ENCODE data around the gene EP400. TPM values are rescaled to one million over a fixed set of nuclear protein-coding genes. Genes with fewer than 3 reads are reported as not detected.
A peak's percentile ranks its signal among the peaks of the same experiment; 100 is the strongest.
"Not testable (repeated sequence)": the region's sequence is repeated elsewhere in the genome, so short reads cannot be mapped to it uniquely, and the experiment has no call there.

The EP400 gene
- polyA plus RNA-seq, 3 donors: 6.1 to 14.3 (median 11.0) TPM

DNA sequence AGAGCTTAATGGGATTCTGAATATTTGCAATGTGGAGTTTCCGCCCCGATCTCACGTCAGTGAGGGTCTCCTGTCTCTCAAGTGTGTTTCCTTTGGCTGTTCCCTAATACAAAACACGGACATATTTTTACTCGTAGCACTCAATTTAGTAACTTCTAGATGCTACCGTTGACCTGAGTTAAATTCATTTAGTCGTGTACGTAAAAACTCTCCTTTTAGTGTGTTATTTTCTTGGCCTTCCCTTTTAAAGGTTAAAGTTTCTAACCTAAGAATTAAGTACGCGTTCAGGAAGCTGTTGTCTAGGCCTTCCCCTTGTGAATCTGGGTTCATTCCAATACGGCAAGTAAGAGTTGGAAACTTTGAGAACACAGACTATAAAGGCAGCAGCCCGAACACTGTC, 130.0 kb downstream of the EP400 start:
- 71 to 87% (median 73%) methylated on average over 12 of the region's 12 CpGs for WGBS, 3 donors
- no peak overlapping the region for H3K27ac ChIP-seq (ENCODE audit: low read depth, low read length)

DNA sequence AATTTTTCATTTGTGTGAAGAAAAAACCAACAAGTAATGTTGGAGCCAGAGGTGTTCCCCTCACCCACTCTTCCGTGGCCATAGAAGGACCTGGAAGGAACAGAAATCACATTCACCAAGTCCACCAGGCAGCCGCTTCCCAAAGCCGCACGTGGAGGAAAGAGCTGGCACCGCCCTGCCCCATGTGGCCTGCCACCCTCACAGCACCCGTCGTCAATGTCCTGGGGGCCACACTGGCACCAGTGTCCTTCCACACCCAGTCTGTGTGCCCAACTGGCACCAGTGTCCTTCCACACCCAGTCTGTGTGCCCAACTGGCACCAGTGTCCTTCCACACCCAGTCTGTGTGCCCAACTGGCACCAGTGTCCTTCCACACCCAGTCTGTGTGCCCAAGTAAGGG, 130.8 kb downstream of the EP400 start:
- H3K27ac ChIP-seq (ENCODE audit: low read depth, low read length): not testable (repeated sequence)

DNA sequence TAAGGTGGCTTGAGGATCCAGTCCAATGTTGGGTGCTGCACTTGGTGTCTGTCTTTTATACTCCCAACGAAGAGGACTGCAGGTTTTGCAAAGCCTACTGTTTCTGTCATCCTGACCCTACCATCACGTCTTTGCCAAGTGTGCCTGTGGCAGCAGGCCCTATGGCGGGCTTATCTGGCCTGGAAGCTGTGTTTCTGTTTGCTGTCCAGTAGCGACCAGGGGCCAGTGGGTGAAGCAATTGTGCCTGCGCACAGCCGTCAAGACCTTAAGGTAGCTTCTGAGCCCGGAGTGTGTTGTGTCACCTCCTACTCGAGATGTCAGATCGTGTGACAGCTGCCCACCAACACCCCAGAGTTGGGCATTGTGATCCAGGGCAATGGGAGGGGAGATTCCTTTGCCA, 131.7 kb downstream of the EP400 start:
- WGBS, 3 donors: 83 to 90% (median 85%) methylated on average over 9 of the region's 9 CpGs

More for the DNA sequence above, 130.8 kb downstream of the EP400 start:
- WGBS, 3 donors: 71 to 91% (median 79%) methylated on average over 7 of the region's 7 CpGs

DNA sequence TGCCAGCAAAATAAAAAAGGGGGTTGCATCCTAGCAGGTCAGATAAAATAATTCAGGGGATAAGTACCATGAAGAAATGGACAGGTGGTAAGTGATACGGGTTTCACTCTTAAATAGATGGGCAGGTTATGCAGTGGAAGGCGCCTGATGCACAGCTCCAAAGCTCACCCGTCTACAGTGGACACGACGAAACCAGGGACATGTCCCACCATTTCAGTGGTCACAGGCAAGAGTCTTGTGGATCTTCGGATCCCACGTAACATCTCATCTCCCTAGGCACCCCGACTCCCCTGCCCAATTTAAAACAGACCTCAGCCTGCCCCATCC, 133.8 kb downstream of the EP400 start:
- H3K27ac ChIP-seq (ENCODE audit: low read depth, low read length): no peak overlapping the region
- 5 to 13% (median 9%) methylated on average over 8 of the region's 8 CpGs for WGBS, 3 donors

More for the DNA sequence above, 131.7 kb downstream of the EP400 start:
- no peak overlapping the region for H3K27ac ChIP-seq (ENCODE audit: low read depth, low read length)

DNA sequence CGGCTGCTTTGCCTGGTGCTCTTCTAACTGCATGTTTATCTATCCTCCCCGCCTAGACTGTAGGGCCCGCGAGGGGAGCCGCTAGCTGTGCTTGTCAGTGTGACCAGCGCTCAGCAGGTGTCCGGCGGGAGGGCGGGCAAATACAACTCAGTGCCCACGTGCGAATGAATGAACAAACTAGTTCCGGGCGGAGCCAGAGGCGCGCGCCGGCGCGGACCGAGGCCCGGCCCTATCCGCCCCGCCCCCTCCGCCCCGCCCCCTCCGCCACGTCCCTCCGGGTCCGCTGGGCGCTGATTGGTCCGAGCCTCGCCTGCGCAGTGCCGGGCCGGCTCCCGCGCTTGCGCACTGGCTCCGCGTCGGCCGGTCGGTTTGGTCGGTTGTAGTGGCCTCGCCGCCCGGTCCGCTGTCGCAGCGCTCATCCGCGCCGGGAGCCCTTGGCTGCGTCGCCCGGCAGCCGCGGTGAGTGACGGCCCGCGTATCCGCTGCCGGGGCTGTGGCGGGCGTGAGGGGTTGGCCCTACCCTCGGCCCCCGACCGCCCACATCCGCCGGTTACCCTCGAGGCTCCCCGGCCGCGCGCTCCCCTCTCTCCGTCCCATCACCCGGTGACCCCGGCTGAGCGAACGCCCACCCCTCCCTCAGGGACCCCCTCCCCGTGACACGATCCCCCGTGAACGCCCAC, 134.3 kb downstream of the EP400 start:
- H3K27ac ChIP-seq (ENCODE audit: low read depth, low read length): peak overlapping the region; percentile 78
- 0 to 1% (median 1%) methylated on average over 51 to 84 of the region's 84 CpGs for WGBS, 3 donors

DNA sequence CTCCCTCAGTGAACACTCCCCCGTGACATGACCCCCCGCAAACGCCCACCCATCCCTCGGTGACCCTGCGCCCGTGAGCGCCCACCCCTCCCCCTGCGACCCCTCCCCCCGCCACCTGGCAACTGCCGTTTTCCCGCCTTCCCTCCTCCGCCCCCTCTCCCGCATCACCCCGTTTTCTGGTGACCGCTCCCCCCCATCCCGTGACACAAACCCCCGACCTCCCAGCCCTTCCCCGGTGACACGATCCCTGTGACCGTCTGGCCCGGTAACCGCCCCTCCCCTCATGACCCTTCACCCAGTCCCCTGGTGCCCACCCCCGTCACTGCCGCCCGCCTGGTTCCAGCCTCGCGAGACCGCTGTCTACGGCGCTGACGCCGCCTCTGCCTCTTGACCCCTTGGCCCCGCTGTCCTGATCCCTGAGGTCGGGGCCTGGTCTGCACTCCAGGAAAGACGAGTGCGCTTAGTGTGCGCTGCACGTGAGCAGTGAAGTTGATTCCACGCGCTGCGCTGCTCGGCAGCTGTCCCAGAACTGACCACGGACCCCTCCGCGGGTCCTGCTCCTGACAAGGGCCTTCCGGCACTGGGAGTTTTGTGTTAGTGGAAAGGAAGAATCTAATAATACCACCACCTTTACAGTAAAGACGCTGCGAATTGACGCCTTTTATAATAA, 135.0 kb downstream of the EP400 start:
- WGBS, 3 donors: 1 to 7% (median 2%) methylated on average over 41 to 49 of the region's 49 CpGs
- H3K27ac ChIP-seq (ENCODE audit: low read depth, low read length): peak overlapping the region; percentile 78

DNA sequence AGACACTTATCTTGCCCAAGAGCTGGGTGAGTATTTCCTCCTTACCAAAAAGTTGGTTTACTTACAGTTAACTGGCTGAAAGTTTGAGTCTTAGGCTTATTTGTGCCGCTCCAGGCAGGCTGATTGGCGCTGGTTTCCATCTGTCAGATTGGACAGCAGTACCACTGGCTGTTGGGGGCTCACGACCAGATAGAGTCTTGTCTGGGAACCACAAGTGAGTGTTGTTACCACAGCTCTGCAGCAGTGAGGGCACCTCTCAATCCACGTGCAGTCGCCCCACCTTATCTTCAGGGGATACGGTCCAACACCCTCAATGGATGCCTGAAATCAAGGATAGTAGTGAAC, 135.5 kb downstream of the EP400 start:
- WGBS, 3 donors: 48 to 64% (median 52%) methylated on average over 6 of the region's 6 CpGs
- H3K27ac ChIP-seq (ENCODE audit: low read depth, low read length): peak overlapping the region; percentile 65

DNA sequence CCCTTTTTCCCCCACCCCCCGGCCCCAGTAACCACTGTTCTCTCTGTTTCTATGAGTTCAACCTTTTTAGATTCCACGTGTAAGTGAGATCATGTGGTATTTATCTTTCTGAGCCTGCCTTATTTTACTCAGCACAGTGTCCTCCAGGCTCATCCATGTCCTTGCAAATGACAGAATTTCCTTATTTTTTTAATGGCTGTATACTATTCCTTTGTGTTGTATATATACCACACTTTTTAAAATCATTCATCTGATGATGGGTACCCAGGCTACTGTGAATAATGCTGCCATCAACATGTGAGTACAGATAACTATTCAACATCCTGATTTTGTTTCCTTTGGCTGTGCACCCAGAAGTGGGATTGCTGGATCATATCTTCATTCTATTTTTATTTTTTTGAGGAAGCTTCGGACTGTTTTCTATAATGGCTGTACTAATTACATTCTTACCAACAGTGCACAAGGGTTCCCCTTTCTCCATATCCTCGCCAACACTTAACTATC, 139.7 kb downstream of the EP400 start:
- 87 to 92% (median 88%) methylated on average over 4 of the region's 4 CpGs for WGBS, 3 donors
- H3K27ac ChIP-seq (ENCODE audit: low read depth, low read length): no peak overlapping the region

DNA sequence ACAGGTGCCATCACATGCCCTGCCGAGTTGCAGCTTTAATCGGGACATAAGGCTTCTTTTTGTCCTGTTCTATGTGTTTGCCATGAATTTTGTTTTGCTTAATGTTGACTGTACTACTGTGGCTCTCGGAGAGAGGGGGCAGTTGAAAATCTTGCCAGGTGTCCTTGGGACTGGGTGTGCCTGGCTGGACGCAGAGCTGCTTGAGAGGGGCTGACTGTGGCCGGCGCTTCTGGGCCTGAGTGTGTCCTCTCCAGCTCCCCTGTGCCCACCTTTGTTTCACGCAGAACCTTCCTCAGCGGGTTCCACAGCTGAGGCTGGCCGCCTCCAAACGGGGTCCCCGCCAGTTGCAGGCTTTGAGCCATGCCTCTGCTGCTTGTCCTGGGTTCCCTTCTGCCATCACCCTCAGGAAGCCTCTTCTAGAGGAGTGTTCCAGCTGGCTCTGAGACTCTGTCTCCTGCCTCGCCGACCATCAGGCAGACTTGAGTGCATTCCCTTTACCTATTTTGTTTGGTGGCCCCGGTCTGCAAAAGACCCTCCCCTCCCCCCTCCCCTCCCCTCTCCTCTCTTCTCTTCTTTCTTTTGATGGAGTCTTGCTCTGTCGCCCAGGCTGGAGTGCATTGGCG, 144.6 kb downstream of the EP400 start:
- WGBS, 3 donors: 94 to 98% (median 97%) methylated on average over 14 to 16 of the region's 16 CpGs
- no peak overlapping the region for H3K27ac ChIP-seq (ENCODE audit: low read depth, low read length)

DNA sequence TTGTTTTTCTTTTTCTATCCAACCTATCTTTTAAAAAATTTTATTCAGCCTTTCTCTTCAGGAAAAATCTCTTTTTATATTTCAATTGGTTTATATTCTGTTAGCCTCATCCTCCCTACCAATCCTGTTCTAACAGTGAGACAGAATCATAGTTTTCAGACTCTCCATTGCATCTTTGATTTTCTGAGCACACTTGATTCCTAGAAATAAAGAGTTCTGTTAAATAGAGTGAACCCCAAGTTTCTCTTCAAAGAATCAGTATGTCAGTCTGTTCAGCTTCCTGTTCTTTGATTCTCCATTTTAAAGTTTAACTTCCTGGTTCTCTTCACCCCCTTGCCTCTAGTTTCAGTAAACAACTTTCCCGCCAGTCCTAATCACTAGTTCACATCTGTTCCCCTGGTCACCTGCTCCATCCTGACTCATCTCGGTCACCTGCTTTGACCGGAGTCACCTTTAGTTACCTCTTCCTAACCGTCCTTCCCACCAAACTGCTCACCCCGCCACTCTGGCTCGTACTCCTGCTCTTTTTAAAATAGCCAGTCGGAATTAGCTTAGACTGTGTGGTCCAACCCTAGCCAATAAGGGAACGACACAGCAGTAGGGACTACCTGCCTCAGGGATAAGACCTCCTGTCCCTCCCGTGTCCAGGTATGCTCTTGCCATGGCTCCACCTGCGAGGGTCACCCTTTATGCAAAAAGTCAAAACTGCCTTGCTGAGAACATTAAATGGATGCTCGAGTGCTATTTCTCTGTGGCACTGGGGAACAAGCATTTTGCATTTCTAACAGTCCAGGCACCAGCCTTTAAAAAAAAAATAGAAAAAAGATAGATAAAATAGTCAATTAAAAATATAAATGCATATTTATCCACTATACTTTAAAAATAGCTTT, 146.0 kb downstream of the EP400 start:
- 90 to 97% (median 96%) methylated on average over 11 of the region's 11 CpGs for whole genome bisulfite sequencing, 3 donors
- no peak overlapping the region for H3K27ac ChIP-seq (ENCODE audit: low read depth, low read length)

DNA sequence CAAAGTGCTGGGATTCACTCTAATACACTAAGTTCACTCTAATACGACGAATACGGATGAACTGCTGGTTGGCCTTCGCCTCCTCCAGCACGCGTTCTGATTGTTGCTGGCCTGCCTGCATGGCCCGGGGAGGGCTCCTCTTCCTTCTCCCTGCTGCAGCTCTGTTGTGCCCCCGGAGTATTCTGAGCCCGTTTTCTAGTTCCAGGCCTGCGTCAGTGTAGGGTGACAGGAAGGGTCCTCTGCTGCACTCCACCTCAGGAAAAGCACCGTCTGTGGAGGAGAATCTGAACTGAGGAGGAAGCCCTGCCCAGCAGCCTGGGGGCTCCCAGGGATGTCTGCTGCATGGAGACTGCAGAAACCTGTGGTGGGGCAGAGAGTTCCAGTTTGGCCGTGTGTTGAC, 150.0 kb downstream of the EP400 start:
- H3K27ac ChIP-seq (ENCODE audit: low read depth, low read length): no peak overlapping the region
- WGBS, 3 donors: 91 to 94% (median 92%) methylated on average over 12 of the region's 12 CpGs

DNA sequence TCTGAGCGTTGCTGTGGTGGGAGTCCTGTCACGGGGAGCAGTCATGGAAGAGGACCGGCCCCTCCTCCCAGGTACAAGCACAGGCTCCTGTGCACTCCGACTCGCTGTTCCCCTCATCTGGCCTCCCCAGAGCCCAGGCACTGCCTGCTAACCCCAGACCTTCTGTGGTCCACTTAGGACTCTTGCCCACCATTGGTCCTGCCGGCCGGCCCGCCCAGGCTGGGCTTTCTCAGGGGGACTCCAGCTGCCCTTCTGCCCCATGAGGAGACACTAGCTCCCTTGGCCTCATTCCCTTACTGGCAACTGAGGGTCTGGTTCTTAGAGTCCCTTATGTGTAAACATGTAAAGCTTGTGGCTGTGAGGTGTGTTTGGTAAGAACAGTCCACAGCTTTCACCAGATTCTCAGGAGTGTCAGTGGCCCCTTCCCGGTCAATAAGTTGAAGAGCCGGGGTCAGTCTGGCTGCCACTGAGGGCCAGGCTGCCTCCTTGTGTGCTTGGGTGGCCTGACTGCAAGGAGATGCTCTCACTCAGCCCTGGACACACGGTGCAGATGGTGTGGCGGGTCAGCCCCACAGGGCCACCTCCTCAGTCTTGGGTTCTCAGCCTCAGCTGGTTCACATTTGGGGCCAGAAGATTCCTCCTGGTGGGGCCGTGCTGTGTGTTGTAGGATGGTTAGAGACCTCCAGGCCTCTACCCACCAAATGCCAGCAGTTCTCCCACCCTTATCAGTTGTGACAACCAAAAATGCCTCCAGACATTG, 150.7 kb downstream of the EP400 start:
- 93 to 95% (median 94%) methylated on average over 13 of the region's 13 CpGs for WGBS, 3 donors
- no peak overlapping the region for H3K27ac ChIP-seq (ENCODE audit: low read depth, low read length)

DNA sequence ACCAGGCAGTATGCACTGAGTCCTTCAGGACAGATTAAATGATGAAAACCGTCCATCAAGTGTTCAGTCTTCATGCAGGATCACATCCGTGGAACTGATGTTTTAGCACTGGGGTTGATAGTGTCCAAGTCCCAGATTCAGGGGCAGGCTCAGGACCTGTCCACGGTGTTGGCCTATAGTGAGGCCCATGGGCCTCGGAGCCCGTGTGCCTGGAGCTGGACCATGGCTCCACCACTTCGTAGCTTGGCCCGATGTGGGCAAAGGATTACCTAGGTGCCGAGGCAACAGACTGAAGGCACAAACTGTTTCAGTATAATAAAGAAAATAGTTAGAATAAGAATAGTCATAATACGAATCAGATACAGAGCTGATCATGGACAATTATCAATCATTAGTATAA, 152.6 kb downstream of the EP400 start:
- 81 to 92% (median 89%) methylated on average over 9 of the region's 9 CpGs for WGBS, 3 donors
- no peak overlapping the region for H3K27ac ChIP-seq (ENCODE audit: low read depth, low read length)

DNA sequence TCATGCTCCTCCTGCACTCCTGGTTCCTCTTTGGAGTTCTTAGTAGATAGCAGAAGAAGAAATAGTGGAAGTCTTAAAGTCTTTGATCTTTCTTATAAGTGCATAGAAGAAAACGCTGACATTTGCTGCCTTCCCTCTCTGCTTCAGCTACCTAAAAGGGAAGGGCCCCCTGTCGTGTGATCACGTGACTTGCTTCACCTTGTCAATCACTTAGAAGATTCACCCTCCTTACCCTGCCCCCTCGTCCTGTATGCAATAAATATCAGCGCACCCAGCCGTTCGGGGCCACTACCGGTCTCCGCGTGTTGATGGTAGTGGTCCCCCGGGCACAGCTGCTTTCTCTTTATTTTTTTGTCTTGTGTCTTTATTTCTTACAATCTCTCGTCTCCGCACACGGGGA, 153.3 kb downstream of the EP400 start:
- WGBS, 3 donors: 75 to 80% (median 78%) methylated on average over 14 of the region's 14 CpGs
- H3K27ac ChIP-seq (ENCODE audit: low read depth, low read length): not testable (repeated sequence)

DNA sequence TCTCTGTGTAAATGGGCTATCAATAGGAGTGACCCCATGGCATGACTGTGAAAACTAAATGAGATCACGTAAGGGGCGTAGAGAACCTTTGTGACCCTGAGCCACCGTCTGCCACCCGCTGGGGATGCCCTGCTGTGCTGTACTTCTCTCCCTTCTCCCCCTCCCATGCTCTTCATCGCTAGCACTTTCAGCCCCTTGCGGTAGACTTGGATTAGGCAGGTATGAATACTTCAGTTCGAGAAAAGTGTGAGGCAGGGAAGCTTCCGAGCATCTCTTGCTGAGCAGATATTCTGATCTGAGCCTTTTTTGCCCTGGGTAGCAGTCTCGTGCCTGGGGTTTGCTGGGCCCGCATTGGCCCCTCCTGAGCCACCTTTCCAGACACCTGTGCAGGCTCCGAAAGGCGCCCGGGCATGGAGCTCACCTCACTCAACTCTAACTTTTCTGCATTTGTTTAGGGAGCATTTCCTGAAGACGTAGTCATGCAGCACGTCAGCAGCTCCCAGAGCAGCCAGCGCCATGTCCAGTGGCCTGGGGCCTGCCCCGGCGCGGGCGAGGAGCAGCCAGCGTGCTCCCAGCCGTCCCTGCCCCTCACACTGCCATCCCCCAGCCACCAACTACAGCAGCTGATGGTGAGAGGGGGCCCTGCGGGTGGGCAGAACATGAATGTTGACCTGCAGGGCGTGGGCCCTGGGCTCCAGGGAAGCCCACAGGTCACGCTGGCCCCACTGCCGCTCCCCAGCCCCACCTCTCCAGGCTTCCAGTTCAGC, 154.0 kb downstream of the EP400 start:
- 89 to 93% (median 90%) methylated on average over 26 of the region's 26 CpGs for WGBS, 3 donors
- H3K27ac ChIP-seq (ENCODE audit: low read depth, low read length): no peak overlapping the region

DNA sequence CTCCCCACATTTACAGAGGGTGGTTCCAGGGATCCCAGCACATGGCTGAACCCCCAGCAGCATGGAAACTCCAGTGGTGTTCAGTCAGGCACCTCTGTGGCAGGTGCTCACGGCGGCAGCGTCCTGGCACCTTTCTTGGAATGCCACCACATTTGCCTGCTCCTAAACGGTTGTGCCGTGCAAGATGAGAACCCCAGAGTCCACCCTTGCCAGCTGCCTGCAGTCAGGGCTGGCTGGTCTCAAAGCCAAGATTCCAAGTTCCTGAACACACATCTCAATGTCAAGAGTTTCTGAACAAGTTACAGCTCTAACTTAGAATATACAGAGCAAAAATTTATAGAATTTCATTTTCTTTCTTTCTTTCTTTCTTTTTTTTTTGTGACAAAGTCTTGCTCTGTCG, 155.7 kb downstream of the EP400 start:
- no peak overlapping the region for H3K27ac ChIP-seq (ENCODE audit: low read depth, low read length)
- 88 to 92% (median 89%) methylated on average over 6 of the region's 6 CpGs for WGBS, 3 donors

DNA sequence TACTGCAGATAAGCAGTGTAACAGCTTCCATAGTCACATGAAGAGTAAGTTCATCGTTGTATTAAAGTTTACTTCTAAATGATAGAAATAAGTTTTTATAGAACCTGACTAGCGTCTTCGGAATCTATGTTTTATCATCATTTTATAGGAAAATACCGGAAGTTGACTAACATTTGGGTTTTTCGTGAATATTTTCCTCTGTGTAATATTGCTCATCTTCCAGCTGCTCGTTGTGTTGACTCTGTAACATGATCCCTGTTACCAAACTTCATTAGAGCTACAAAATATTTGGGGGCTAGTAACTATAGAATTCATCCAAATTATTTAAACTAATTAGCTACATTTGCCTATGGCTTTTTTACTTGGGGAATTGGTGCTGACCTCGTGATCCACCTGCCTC, 157.2 kb downstream of the EP400 start:
- WGBS, 3 donors: 96 to 98% (median 97%) methylated on average over 7 of the region's 7 CpGs

More for the DNA sequence above, 157.2 kb downstream of the EP400 start:
- H3K27ac ChIP-seq (ENCODE audit: low read depth, low read length): no peak overlapping the region

Measured in adipose tissue (tissue), 3 donors.